Smooth muscle cell (in vitro differentiated cells): Measurements from ENCODE around the gene ENAM. TPM values are rescaled to one million over a fixed set of nuclear protein-coding genes. Genes with fewer than 3 reads are reported as not detected.
"Not testable (repeated sequence)": the region's sequence is repeated elsewhere in the genome, so short reads cannot be mapped to it uniquely, and the experiment has no call there.

ENCODE experiments used
- DNase-seq: peaks from one replicate; lab custom pipeline; 2025; ENCODE audit not compliant: unreplicated experiment; lab: John Stamatoyannopoulos, UW
- H2AFZ ChIP-seq: fragments of 200-600 bp; sonication (generic); 2 replicates; pipeline ENCODE4 v1.6.0; 2016; ENCODE audit warnings: antibody characterized with exemption, low read depth, mild to moderate bottlenecking
- H3F3A ChIP-seq: fragments of 200-600 bp; sonication (generic); 2 replicates; pipeline ENCODE4 v1.6.0; 2017; ENCODE audit warnings: antibody characterized with exemption, low read depth
- H3K27ac ChIP-seq: fragments of 200-600 bp; sonication (generic); 2 replicates; pipeline ENCODE4 v1.5.1; 2016; ENCODE audit warnings: low read depth, mild to moderate bottlenecking
- H3K27me3 ChIP-seq: fragments of 200-600 bp; sonication (generic); 2 replicates; pipeline ENCODE4 v1.6.1; 2016; ENCODE audit warnings: low read depth, mild to moderate bottlenecking
- H3K36me3 ChIP-seq: fragments of 200-600 bp; sonication (generic); 2 replicates; pipeline ENCODE4 v1.5.1; 2016; ENCODE audit warnings: low read depth
- H3K4me1 ChIP-seq: fragments of 200-600 bp; sonication (generic); 2 replicates; pipeline ENCODE4 v1.5.1; 2016; ENCODE audit warnings: low read depth
- H3K4me2 ChIP-seq: fragments of 200-600 bp; sonication (generic); 2 replicates; pipeline ENCODE4 v1.6.0; 2016; ENCODE audit warnings: mild to moderate bottlenecking
- H3K4me3 ChIP-seq: fragments of 200-600 bp; sonication (generic); 2 replicates; pipeline ENCODE4 v1.5.1; 2016; ENCODE audit warnings: mild to moderate bottlenecking
- H3K79me2 ChIP-seq: fragments of 200-600 bp; sonication (generic); 2 replicates; pipeline ENCODE4 v1.6.0; 2016; ENCODE audit warnings: low read depth, mild to moderate bottlenecking
- H3K9ac ChIP-seq: fragments of 200-600 bp; sonication (generic); 2 replicates; pipeline ENCODE4 v1.6.0; 2016; ENCODE audit warnings: low read depth
- H3K9me3 ChIP-seq: fragments of 200-600 bp; sonication (generic); replicated peaks from 2 replicates; pipeline ENCODE4 v1.5.1; 2016; ENCODE audit warnings: low read depth
- H4K20me1 ChIP-seq: fragments of 200-600 bp; sonication (generic); 2 replicates; pipeline ENCODE4 v1.6.0; 2016; ENCODE audit warnings: low read depth
- CTCF ChIP-seq: fragments of 200-600 bp; sonication (generic); IDR thresholded peaks from 2 replicates; pipeline ENCODE4 v1.5.1; 2017; ENCODE audit warnings: borderline replicate concordance, mild to moderate bottlenecking, antibody characterized with exemption; ENCODE audit not compliant: insufficient read depth, poor library complexity, severe bottlenecking
- WGBS: methylation state at CpG from one replicate; pipeline ENCODE4 v1.1.7; 2016; ENCODE audit warnings: low lambda C conversion rate; 5-methylcytosine and 5-hydroxymethylcytosine counted together
- polyA plus RNA-seq: library from polyadenylated mRNA; unstranded; fragments of >200 nt; fragmentation: Nextera tagmentation; extraction: Ambion mirVana; gene quantifications from 2 replicates; pipeline ENCODE4 v1.2.1, GENCODE V29; 2016
- total RNA-seq: library from RNA; depleted of rRNA; stranded (reverse); fragments of >200 nt; gene quantifications from 2 replicates; pipeline ENCODE4 v1.2.3, GENCODE V29; 2014

The ENAM gene
- total and polyA plus RNA-seq, 2 experiments from 2014 or later = not detected

DNA sequence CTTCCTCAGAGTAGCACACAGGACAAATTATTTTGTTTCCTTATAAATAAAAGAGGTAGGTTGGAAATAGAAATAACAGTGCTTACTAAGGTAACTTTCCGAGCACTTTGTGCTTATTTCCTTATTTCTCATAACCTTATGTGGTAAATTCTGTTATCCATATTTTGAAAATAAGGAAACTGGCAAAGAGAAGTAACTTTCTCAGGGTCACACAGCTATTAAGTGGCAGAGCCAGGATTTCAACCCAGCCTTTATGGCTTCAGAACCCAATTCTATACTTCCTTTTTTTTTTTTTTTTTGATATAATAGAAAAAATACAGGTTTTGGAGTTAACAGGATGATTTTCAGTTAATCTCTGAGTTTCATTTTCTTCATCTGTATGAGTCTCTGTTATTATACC lies 63.1 kb downstream of the ENAM start:
- H3K4me1 ChIP-seq = peaks cover 21% of the 10 kb centered on the region
- DNase-seq = no peak
- H3K9me3 ChIP-seq = no peaks in the 10 kb centered on the region
- H3K36me3 ChIP-seq = no peaks in the 10 kb centered on the region
- no peak overlapping the region for H3K4me2 ChIP-seq
- peaks cover 35% of the 10 kb centered on the region for H3K79me2 ChIP-seq
- H3K9ac ChIP-seq = no peak overlapping the region
- peaks cover 8% of the 10 kb centered on the region for H3F3A ChIP-seq
- no peak overlapping the region for H3K27ac ChIP-seq
- H3K4me3 ChIP-seq = no peak overlapping the region
- H3K27me3 ChIP-seq = no peaks in the 10 kb centered on the region
- 100% methylated on average over 1 of the region's 1 CpG for WGBS
- H4K20me1 ChIP-seq = peaks cover 20% of the 10 kb centered on the region
- no peak overlapping the region for H2AFZ ChIP-seq
- no peak for TF ChIP-seq CTCF

- not testable (repeated sequence) for H2AFZ ChIP-seq, H3K4me3 ChIP-seq, DNase-seq, H3K27ac ChIP-seq, H3K36me3 ChIP-seq, H3K9ac ChIP-seq, H3K9me3 ChIP-seq, H3F3A ChIP-seq, H3K4me2 ChIP-seq, H3K27me3 ChIP-seq
- Histone ChIP-seq H3K4me1 (peaks cover 10% of the 10 kb centered on the region), H4K20me1 (peaks cover 20% of the 10 kb centered on the region), H3K79me2 (peaks cover 27% of the 10 kb centered on the region)
- WGBS = 92% methylated on average over 7 of the region's 7 CpGs
Observed at GRCh38 chr4:70694633-70695032, 66.1 kb downstream of the ENAM start.

Other genes starting within 250 kb of the ENAM start
- not detected in 2 replicates for gene SMR3B, start 245.6 kb upstream of the ENAM start, total RNA-seq
- gene SMR3B, start 245.6 kb upstream of the ENAM start, polyA plus RNA-seq = not detected in 2 replicates
- not detected in 2 replicates for gene OPRPN, start 230.8 kb upstream of the ENAM start, total RNA-seq
- gene OPRPN, start 230.8 kb upstream of the ENAM start, polyA plus RNA-seq = not detected in 2 replicates
- not detected in 2 replicates for gene MUC7, start 156.5 kb upstream of the ENAM start, total RNA-seq
- not detected in 2 replicates for gene MUC7, start 156.5 kb upstream of the ENAM start, polyA plus RNA-seq
- not detected in 2 replicates for gene AMTN, start 110.2 kb upstream of the ENAM start, total RNA-seq
- gene AMTN, start 110.2 kb upstream of the ENAM start, polyA plus RNA-seq = 0.61 and 1.4 TPM in 2 replicates
- not detected in 2 replicates for gene AMBN, start 36.5 kb upstream of the ENAM start, total RNA-seq
- not detected in 2 replicates for gene AMBN, start 36.5 kb upstream of the ENAM start, polyA plus RNA-seq
- not detected in 2 replicates for gene JCHAIN, start 37.8 kb downstream of the ENAM start, total RNA-seq
- not detected in 2 replicates for gene JCHAIN, start 37.8 kb downstream of the ENAM start, polyA plus RNA-seq
- gene UTP3, start 59.8 kb downstream of the ENAM start, total RNA-seq = 15.2 and 18.8 TPM in 2 replicates
- 11.8 and 14.3 TPM in 2 replicates for gene UTP3, start 59.8 kb downstream of the ENAM start, polyA plus RNA-seq
- gene RUFY3, start 93.2 kb downstream of the ENAM start, total RNA-seq = 42.8 and 49.2 TPM in 2 replicates
- 22.2 and 23.6 TPM in 2 replicates for gene RUFY3, start 93.2 kb downstream of the ENAM start, polyA plus RNA-seq
- 109 and 120 TPM in 2 replicates for gene GRSF1, start 211.1 kb downstream of the ENAM start, total RNA-seq
- gene GRSF1, start 211.1 kb downstream of the ENAM start, polyA plus RNA-seq = 105 and 117 TPM in 2 replicates